ENCODE results near the gene STK32A.
"Not testable (repeated sequence)": the region's sequence is repeated elsewhere in the genome, so short reads cannot be mapped to it uniquely, and the experiment has no call there.

STK32A gene

DNA sequence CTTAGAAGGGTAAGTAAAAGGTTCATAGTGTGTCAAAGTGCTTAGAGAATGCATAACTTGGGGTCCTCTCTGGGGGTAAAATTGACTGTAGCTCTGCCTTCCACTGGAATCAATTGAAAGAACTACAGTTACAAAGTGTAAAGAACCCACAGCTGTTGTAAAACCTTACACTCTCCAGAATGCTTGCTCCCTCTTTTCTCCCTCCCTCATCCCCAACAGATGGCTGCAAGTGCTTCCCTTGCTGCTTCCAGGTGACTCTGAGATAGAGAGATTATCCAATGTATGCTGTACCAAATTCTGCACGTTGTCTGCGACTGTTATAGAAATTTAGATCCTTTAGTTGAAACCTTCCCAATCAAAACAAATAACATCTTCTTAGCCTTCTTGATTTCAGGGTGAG is 126.0 kb downstream of the STK32A start:
- H3K79me2 ChIP-seq (ENCODE audit: control insufficient read depth, low read length), result no peaks in the 10 kb centered on the region
- no peak overlapping the region for H3K4me2 ChIP-seq (ENCODE audit: low read length)
- no peak overlapping the region for H3K4me3 ChIP-seq (ENCODE audit: low read length)
- no peaks in the 10 kb centered on the region for H3K27me3 ChIP-seq (ENCODE audit: control insufficient read depth, low read length)
- no peaks in the 10 kb centered on the region for H3F3A ChIP-seq (ENCODE audit: control insufficient read depth, insufficient read depth)
- H3K36me3 ChIP-seq (ENCODE audit: control insufficient read depth, low read length), result no peaks in the 10 kb centered on the region
- TF ChIP-seq EZH2phosphoT487 (IDR thresholded peaks at IDR 0.05; ENCODE audit: borderline replicate concordance, low read length), result no peak
- no peak for TF ChIP-seq CTCF (IDR thresholded peaks at IDR 0.05; ENCODE audit: low read depth, low read length, poor library complexity, severe bottlenecking)
- H3K27ac ChIP-seq (ENCODE audit: low read depth, low read length), result no peak overlapping the region
- H3K4me1 ChIP-seq (ENCODE audit: control insufficient read depth, low read length), result no peaks in the 10 kb centered on the region
- no peaks in the 10 kb centered on the region for H3K9me2 ChIP-seq (replicated peaks; ENCODE audit: control insufficient read depth, low read length)
- no peaks in the 10 kb centered on the region for H3K9me3 ChIP-seq (ENCODE audit: control insufficient read depth, insufficient read depth, low read length)
- no peaks in the 10 kb centered on the region for H4K20me1 ChIP-seq (ENCODE audit: control insufficient read depth, insufficient read depth, low read depth, low read length)

GRCh38 chr5:147361441-147362175 is 126.8 kb downstream of the STK32A start:
- Histone ChIP-seq H3K27ac (ENCODE audit: low read depth, low read length) (no peak overlapping the region), H3K27me3 (ENCODE audit: control insufficient read depth, low read length) (no peaks in the 10 kb centered on the region), H3K4me1 (ENCODE audit: control insufficient read depth, low read length) (no peaks in the 10 kb centered on the region), H4K20me1 (ENCODE audit: control insufficient read depth, insufficient read depth, low read depth, low read length) (no peaks in the 10 kb centered on the region), H3K79me2 (ENCODE audit: control insufficient read depth, low read length) (no peaks in the 10 kb centered on the region), H3K36me3 (ENCODE audit: control insufficient read depth, low read length) (no peaks in the 10 kb centered on the region), H3K4me3 (ENCODE audit: low read length) (no peak overlapping the region), H3K9me3 (ENCODE audit: control insufficient read depth, insufficient read depth, low read length) (no peaks in the 10 kb centered on the region), H3F3A (ENCODE audit: control insufficient read depth, insufficient read depth) (no peaks in the 10 kb centered on the region), H3K9me2 (replicated peaks; ENCODE audit: control insufficient read depth, low read length) (no peaks in the 10 kb centered on the region), H3K4me2 (ENCODE audit: low read length) (no peak overlapping the region)
- no peak for TF ChIP-seq CTCF (IDR thresholded peaks at IDR 0.05; ENCODE audit: low read depth, low read length, poor library complexity, severe bottlenecking)
- no peak for TF ChIP-seq EZH2phosphoT487 (IDR thresholded peaks at IDR 0.05; ENCODE audit: borderline replicate concordance, low read length)

DNA sequence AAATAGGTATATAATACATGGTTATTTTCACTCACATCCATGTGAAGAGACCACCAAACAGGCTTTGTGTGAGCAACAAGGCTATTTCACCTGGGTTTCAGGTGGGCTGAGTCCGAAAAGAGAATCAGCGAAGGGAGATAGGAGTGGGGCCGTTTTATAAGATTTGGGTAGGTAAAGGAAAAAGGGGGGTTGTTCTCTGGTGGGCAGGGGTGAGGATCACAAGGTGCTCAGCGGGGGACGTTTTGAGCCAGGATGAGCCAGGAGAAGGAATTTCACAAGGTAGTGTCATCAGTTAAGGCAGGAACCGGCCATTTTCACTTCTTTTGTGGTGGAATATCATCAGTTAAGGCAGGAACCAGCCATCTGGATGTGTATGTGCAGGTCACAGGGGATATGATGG is 132.6 kb downstream of the STK32A start:
- H3K79me2 ChIP-seq (ENCODE audit: control insufficient read depth, low read length); H3K4me3 ChIP-seq (ENCODE audit: low read length); H4K20me1 ChIP-seq (ENCODE audit: control insufficient read depth, insufficient read depth, low read depth, low read length); H3F3A ChIP-seq (ENCODE audit: control insufficient read depth, insufficient read depth); H3K4me1 ChIP-seq (ENCODE audit: control insufficient read depth, low read length); H3K9me2 ChIP-seq (replicated peaks; ENCODE audit: control insufficient read depth, low read length); H3K27ac ChIP-seq (ENCODE audit: low read depth, low read length); H3K4me2 ChIP-seq (ENCODE audit: low read length); H3K27me3 ChIP-seq (ENCODE audit: control insufficient read depth, low read length); H3K36me3 ChIP-seq (ENCODE audit: control insufficient read depth, low read length); H3K9me3 ChIP-seq (ENCODE audit: control insufficient read depth, insufficient read depth, low read length): not testable (repeated sequence)

GRCh38 chr5:147369742-147370374 is 135.0 kb downstream of the STK32A start:
- TF ChIP-seq EZH2phosphoT487 (IDR thresholded peaks at IDR 0.05; ENCODE audit: borderline replicate concordance, low read length) (no peak), CTCF (IDR thresholded peaks at IDR 0.05; ENCODE audit: low read depth, low read length, poor library complexity, severe bottlenecking) (peak; percentile 24)
- H3K9me3 ChIP-seq (ENCODE audit: control insufficient read depth, insufficient read depth, low read length), result no peaks in the 10 kb centered on the region

More at GRCh38 chr5:147369742-147370374, 135.0 kb downstream of the STK32A start:
- Histone ChIP-seq H3K27me3 (ENCODE audit: control insufficient read depth, low read length) (peaks cover 16% of the 10 kb centered on the region), H3K79me2 (ENCODE audit: control insufficient read depth, low read length) (no peaks in the 10 kb centered on the region), H3F3A (ENCODE audit: control insufficient read depth, insufficient read depth) (no peaks in the 10 kb centered on the region), H3K9me2 (replicated peaks; ENCODE audit: control insufficient read depth, low read length) (no peaks in the 10 kb centered on the region), H3K36me3 (ENCODE audit: control insufficient read depth, low read length) (no peaks in the 10 kb centered on the region), H3K4me2 (ENCODE audit: low read length) (no peak overlapping the region), H3K4me1 (ENCODE audit: control insufficient read depth, low read length) (no peaks in the 10 kb centered on the region), H3K27ac (ENCODE audit: low read depth, low read length) (no peak overlapping the region), H4K20me1 (ENCODE audit: control insufficient read depth, insufficient read depth, low read depth, low read length) (no peaks in the 10 kb centered on the region), H3K4me3 (ENCODE audit: low read length) (no peak overlapping the region)

All from DOHH2 (cell line).